Hematopoietic multipotent progenitor cell (in vitro differentiated cells): Measurements from ENCODE around the gene KCNAB1. TPM values are rescaled to one million over a fixed set of nuclear protein-coding genes. Genes with fewer than 3 reads are reported as not detected.

Experiments used
- DNase-seq, 3 donors: peaks; one replicate each; pipeline ENCODE4 v3.0.0-alpha.2; 2011 to 2015; ENCODE audit warnings: low read depth in 2 of 3, low spot score in 2 of 3
- total RNA-seq: library from RNA; depleted of rRNA; stranded (reverse); fragments of >200 nt; gene quantifications from one replicate; pipeline ENCODE4 v1.2.3, GENCODE V29; 2012

KCNAB1 gene
- total RNA-seq, 1 donor: not detected

DNA sequence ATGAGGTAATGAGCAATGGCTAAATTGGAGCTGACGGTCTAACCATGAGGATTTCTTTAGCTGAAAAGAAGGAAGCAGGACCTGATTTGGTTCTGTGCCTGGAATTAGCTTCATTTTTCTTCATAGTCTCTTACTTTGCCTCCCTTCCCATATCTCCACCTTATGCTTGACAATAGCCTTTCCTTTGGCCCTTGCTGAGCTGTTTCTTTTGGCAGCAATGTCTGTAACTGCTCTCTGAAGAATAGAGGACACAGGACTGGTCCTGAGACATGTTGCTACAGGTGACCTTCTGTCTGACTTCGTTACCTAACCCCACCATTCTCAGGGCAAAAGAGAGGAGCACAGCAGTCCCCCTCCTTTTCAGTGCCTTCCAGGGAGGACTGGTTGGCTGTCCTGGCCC is 312.2 kb downstream of the KCNAB1 start:
- no peak for DNase-seq

DNA sequence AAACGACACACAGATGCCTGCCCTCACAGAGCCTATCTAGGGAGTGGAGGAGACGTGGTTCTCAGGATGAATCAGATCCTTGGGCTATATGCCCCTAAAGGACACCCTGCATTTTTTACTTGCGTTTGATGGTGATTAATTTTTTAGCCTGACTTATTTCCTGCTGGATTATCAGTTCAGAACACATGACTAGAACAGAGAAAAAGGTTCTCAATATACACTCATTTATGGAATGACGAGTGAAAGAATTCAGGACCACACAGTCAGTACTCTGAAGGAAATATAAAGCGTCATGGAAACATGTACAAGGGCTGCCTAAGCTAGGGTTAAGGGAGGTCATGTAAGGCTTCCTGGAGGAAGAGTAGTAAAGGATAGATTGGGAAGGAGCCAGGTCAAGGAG is 312.8 kb downstream of the KCNAB1 start:
- DNase-seq: no peak

DNA sequence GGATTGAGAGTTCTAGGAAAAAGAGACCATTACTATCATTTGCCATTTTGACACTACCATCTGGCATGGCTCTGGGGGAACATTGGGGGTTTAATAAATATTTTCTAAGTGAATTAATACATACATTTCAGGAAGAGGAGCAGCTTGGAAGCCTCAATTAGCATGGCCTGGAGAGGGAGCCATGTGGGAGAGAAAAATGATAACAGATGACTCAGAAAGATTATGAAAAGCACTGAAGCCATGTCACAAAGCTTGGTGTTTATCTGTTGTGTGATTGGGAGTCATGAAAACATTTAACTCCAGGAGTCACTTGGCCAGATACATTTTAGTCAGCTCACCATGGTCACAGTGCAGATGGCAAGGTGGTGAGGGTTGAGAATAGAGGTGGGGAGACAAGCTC is 313.5 kb downstream of the KCNAB1 start:
- no peak for DNase-seq

GRCh38 chr3:156434921-156435320 is 314.5 kb downstream of the KCNAB1 start:
- DNase-seq: no peak

- DNase-seq: no peak
Measured at GRCh38 chr3:156443079-156443478, 322.7 kb downstream of the KCNAB1 start.

- peak in 1 of 3 donors; percentile 9 for DNase-seq
Measured at GRCh38 chr3:156445117-156446090, 325.0 kb downstream of the KCNAB1 start.

- peak in 2 of 3 donors; percentile 37 to 64 for DNase-seq
Measured at GRCh38 chr3:156448300-156448699, 327.9 kb downstream of the KCNAB1 start.

GRCh38 chr3:156449710-156450574 is 329.6 kb downstream of the KCNAB1 start:
- peak in 2 of 3 donors; percentile 17 to 41 for DNase-seq

DNA sequence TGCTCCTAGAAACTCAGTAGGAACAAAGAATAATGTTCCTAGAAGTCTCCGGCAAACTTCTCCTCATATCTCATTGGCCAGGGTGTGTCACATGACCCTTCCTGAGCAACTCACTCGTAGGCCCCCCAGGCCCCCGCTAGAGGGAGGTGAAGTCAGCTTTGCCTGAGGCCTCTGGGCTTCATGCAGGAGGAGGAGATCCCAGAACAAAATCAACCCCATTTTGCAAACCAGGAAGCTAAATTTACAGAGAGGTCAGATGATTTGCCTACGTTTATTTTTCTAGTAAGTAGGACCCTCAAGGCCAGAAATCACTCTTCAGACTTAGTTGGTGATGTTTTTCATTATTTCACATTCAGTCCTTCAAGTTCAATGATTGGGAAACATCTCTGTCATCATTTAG is 335.5 kb downstream of the KCNAB1 start:
- no peak for DNase-seq

- DNase-seq: no peak
Measured at GRCh38 chr3:156456771-156457224, 336.4 kb downstream of the KCNAB1 start.

DNA sequence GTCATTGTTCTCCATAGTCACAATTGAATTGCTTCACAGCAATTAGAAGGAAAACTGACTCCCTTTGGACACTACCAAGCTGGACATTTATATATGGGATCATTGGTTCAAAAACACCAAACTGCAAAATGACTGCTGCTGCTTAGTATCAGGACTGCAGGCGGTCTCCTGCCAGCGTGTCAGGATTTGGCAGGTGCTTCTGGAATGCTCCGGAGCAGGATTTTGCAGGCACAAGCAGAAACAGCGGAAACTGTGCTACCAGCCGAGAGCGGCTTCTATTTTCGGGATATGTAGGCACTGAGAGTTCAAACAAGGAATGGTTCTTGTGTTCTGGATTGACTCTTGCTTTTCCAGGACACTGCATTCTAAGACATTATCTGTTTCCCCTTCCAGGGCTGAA is 339.1 kb downstream of the KCNAB1 start:
- no peak for DNase-seq

- peak in 2 of 3 donors; percentile 34 to 80 for DNase-seq
Measured at GRCh38 chr3:156460206-156460611, 339.8 kb downstream of the KCNAB1 start.

GRCh38 chr3:156461889-156462288 is 341.5 kb downstream of the KCNAB1 start:
- DNase-seq: no peak

DNA sequence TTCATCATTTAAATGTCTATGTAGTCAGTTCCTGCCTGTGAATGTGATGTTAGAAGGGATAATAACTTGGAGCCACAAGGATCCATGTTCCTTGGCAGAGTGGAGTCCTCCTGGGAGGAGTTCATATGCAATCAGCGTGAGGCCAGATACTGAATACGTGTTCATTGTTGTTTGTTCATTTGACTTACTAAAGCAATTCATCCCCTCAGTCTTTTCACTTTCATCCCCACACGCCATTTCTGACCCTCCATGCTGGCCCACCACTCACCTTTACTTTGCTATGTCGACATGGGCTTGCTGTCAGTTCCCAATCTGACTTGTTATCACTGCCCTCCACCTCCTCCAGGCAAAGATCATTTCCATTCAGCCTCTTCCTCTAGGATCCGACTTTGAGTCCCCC is 342.7 kb downstream of the KCNAB1 start:
- DNase-seq: no peak

DNA sequence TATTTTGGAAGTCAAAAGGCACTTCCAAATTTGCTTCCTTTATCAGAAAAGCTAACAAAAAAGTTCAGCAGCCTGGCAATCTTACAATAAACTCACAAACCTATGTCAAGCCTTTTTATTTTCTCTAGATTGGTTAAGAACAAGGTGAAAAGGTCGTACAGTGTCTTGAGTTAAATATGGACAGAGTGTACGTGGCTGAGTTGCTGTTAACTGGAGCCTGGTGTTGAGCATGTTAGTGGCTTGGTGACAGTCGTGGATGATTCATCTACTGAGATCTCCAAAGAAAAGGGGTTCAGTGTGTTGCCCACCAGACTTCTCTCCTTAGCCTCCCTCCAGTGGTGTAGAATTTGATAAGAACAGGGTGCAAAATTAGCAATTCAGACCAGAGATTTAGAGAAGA is 344.8 kb downstream of the KCNAB1 start:
- DNase-seq: no peak

DNA sequence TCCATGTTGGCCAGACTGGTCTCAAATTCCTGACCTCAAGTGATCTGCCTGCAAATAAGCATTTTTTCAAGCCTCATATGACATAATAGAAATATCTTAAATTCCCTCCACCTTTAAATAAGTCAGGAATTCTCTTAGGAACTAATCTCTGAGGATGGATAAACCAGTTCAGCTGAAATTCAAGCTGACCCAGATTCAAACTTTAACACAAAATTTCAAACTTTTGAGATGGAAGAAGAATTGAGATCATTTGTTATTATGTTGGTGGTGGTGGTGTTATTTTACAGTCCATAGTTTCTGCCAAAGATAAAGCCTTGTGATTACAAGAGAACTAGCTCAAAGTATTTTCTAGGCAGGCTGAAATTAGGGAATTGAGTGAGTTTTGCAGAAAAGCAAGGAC is 349.1 kb downstream of the KCNAB1 start:
- DNase-seq: no peak

- no peak for DNase-seq
Measured at GRCh38 chr3:156471431-156471830, 351.1 kb downstream of the KCNAB1 start.

DNA sequence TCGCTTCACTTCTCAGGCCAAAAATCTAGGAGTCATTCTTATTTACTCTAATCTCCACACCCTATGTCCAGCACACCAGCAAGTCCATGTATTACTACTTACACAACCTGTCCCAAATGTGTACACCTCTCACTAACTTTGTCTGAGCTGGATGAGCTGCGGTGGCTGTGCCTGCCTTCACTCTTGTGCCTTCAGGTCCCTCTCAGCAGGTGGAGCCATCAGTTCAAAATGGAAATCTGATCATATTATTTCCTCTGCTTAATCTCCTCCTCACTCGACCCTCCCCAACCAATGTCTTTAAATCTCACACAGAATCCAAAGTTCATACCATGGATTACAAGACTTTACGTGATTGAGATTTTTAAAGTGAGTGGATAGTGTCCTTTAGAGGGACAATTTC is 351.8 kb downstream of the KCNAB1 start:
- no peak for DNase-seq

- no peak for DNase-seq
Measured at GRCh38 chr3:156472684-156473083, 352.3 kb downstream of the KCNAB1 start.

DNA sequence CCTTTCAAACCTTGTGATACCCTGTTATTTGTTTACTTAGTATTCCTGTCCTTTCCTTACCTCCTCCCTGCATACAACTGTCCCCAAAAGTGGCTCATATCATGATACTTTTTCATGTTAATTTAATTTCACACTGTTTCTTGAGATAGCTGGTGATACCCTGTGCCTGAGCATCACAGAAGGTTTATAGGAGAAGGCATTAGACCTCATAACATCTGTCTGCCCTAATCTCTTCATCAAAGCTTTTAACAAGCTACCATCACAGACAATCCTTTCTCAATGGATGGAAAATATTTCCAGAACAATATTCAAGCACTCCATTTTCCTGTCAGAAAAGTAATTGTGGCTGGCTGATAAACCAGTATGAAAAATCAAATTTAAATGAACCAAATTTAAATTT is 353.0 kb downstream of the KCNAB1 start:
- no peak for DNase-seq
